HG02870 (cell line): ENCODE measurements around the gene SORCS2.

Source experiments
- ATAC-seq: cut with Tn5 transposase; IDR thresholded peaks from one replicate; pipeline ENCODE4 v1.9.1; 2021; ENCODE audit warnings: mild to moderate bottlenecking, moderate library complexity; ENCODE audit not compliant: unreplicated experiment

SORCS2 gene

DNA sequence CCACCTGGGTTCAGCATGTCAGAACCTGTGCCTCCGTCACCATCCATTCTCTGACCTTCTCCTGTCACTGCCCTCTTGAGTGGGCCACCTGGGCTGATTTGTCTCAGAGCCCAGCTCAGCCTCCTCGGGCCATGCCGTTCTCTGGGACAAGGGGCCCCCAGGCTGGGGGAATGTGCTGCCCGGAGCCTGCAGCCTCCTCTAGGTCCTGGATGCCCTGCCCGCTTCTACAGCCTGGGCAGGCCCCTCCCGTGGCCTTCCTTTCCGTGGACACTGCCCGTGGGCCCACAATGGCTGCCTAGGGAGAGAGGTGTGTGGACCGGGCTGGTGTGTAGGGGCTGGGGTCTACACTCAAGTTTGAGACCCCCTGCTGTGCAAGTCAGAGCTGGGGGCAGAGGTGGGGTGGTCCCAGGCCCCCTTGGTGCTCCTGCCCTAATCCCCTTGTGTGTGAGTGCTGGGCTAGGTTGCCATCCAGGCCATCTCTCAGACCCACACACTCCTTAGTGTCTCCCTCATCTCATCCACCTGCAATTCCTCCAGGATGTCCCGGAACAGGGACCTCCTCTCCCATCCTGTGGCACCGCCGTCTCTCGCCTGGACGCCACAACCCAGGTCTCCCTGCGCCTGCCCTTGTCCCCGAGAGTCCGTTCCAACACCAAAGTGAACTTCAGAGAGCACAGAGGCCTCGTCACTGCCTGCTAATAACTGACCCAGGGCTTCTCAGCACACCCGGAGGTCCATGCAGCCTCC, 230.0 kb downstream of the SORCS2 start:
- ATAC-seq = no peak

- no peak for ATAC-seq
Observed at GRCh38 chr4:7422898-7423180, 230.5 kb downstream of the SORCS2 start.

GRCh38 chr4:7423391-7423790, 231.1 kb downstream of the SORCS2 start:
- no peak for ATAC-seq

DNA sequence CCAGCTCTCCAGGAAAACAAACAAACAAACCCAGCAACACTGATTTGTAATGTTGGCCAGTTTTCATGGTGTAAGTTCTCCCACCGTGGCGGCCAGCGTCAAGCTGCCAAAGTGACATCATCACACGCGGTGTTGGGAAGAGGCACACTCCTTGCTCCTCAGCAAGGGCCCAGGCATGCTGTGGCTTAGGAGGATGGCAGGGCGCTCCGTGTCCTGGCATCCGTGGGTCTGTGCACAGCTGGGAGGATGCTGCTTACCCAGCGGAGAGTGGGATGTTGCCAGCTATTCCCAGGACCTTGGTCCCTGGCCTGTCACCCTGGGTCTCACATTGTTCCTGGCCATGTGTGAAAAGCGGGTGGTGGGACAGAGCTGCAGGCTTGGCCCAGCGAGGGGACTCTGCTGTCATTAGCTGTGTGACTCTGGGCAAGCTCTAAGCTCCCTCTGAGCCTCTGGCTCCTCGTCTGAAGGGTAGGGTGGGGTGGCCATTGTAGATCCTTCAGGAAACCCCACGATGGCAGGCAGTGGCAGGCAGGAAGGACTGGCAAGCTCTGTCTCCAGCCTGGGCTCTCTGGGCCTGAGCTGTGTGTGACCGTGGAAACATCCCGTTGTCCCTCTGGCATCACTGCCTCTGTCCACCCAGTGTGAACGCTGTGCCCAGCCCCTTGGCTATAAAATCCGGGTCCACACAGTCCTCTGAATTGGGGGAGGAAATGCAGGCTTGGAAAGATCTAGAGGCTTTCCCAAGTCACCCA, 231.6 kb downstream of the SORCS2 start:
- no peak for ATAC-seq

GRCh38 chr4:7424553-7425111, 232.3 kb downstream of the SORCS2 start:
- no peak for ATAC-seq

DNA sequence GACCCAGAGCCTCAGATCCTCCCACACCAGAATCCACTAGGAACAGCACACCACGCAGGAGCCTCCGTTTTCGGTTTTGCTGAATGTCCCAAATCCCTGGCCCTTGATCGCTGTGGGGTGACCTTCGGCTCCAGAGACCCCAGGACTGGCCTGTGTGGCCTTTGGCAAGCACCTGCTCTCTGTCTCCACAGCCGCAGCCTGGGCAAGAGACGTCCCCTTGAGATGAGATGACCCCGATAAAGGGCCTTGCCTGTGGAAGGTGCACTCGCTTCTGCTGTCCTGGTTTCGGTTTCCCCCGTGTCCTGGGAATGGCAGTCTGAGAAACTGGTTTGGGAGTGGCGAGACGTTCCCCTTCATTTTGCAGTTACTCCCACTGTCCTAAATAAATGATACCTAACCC, 232.8 kb downstream of the SORCS2 start:
- no peak for ATAC-seq

GRCh38 chr4:7425591-7426468, 233.5 kb downstream of the SORCS2 start:
- no peak for ATAC-seq

GRCh38 chr4:7426525-7427171, 234.3 kb downstream of the SORCS2 start:
- ATAC-seq = no peak

GRCh38 chr4:7427361-7427760, 235.0 kb downstream of the SORCS2 start:
- ATAC-seq = no peak

DNA sequence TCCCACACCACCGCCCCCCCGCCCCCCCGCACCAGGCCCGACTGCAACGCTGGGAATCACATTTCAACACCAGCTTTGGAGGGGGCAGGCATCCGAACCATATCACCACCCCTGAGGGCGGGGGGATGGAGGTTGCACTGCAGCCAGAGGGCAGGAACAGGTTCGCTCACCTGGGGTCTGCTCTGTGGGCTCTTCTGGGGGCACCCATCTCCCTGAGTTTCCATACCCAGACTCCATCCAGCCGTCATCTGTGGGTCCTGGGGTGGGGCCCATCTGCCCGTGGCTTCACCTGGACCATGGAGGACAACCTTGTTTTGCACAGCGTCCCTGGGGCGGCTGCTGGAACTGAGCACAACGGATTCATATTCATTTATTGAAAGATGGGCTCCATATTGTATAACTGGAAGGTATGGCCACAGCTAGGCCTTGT, 235.5 kb downstream of the SORCS2 start:
- no peak for ATAC-seq

- ATAC-seq = no peak
Observed at GRCh38 chr4:7428261-7429068, 236.1 kb downstream of the SORCS2 start.

DNA sequence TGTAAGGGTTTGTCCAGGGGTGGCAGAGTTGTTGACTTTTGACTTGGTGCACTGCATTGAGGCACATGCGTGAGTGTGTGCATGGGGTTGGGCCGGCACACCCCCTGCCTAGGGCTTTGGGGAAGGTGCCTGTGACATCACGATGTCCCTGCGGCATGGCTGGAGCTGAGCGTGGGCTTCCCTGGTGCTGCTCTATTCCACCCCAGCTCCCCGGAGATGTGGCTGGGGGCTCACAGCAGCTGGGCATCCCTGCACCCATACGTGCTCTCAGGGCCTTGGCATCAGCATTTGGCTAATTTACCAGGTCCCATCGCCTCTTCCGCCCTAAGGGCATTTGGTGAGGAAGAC, 236.7 kb downstream of the SORCS2 start:
- no peak for ATAC-seq

DNA sequence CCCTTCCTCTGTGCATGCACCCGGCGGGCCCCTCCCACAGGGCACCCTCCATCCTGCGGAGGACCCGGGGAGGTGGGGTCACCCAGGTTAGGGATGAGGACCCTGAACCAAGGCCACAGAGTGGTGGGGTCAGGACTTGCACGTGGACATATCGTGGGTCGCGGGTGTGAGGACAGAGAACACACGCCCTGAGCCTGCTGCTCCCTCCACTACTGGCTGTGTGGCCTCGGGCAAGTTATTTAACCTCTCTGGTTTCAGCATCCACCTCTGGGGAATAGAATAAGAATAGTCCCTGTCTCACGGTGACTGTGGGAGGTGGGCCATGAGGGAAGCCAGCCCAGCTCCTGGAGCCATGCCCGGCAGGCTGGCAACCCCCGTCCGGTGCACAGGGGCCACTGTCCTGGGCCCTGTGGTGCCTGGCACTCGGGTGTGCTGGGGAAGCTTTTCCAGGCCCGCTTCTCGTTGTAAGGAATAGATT, 237.3 kb downstream of the SORCS2 start:
- ATAC-seq = no peak

- ATAC-seq = no peak
Observed at GRCh38 chr4:7430368-7430964, 238.1 kb downstream of the SORCS2 start.

GRCh38 chr4:7430965-7431695, 238.8 kb downstream of the SORCS2 start:
- no peak for ATAC-seq

- ATAC-seq = no peak
Observed at GRCh38 chr4:7431696-7432530, 239.6 kb downstream of the SORCS2 start.

DNA sequence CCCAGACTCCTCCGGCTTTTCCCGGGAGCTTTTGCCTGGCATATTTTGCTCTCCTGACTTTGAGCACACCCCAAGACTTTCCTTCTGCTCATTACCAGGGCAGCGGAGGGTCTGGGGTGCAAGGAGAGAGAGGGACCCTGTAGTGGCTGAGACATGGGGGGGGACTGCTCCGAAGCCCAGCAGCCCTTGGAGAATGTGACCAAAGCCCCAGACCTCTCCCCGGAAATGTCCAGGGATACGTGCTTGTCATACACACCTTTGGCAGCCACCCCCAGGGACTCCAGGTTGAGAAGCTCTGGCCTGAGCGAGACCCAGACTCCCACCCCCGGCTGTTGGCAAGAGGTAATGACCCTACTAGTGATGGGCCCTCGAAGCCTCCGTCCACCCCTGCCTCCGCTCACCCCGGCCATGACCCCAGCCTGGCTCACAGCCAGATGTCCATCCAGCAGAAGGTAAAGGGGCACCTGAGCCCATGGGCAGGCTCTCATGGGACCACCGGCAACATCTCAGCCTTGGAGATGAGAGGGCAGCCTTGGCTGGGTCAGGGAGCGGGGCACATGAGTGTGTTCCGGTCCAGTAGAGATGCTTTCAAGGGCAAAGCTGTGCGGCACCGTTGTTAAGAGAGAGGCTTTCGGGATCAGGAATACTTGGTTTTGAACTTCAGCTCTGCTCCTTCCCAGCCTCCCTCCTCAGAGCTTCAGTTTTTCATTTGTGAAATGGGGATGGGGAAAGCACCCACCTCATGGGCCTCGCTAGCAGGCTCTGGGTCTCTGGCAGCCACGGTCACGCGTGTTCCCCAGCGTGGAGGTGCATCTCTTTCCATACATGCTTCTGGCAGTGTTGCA, 240.4 kb downstream of the SORCS2 start:
- ATAC-seq = no peak
